Stimulated activated CD4-positive, alpha-beta T cell treated with anti-CD3 and anti-CD28 coated beads, Interleukin-12 subunit alpha, Interleukin-12 subunit beta, amount 100 ng/mL, for 48 hours (primary cell): ENCODE data around the gene ZNF778.

Experiments used
- DNase-seq, 3 donors: peaks; one replicate each; pipeline ENCODE4 v3.0.0-alpha.2; 2020; ENCODE audit warnings: low read depth in 2 of 3, low spot score in 1 of 3

Gene ZNF778

DNA sequence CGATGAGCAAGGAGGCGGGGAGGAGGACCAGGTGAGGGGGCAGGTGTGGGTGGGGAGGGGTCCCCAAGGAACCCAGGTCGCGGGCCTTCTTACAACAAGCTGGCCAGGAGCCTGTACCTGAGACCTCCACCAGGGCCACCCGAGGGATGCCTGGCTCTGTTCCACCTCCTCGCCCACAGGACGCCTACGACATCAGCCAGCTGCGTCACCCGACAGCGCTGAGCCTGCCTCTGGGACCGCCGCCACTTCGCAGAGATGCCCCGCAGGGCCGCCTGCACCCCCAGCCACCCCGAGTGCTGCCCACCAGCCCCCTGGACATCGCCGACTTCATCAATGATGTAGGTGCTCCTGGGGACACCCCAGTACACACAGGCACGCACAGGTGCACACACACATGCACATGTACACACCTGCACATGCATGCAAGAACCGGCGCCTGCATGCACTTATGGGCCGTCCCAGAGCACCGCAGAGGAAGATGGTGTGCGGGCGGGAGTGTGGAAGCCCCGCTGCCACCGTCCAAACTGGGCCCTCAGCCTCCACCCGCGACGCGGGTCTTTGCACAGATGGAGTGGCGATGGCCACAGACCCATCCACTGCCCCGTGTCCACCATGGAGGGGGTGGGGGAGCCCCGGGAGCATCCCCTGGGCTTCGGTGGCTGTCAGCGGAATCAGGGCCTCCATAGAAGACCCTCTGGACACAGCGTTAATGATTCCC, 23.8 kb upstream of the ZNF778 start:
- no peak for DNase-seq

- DNase-seq = no peak
Observed at GRCh38 chr16:89194340-89195311, 22.9 kb upstream of the ZNF778 start.

DNA sequence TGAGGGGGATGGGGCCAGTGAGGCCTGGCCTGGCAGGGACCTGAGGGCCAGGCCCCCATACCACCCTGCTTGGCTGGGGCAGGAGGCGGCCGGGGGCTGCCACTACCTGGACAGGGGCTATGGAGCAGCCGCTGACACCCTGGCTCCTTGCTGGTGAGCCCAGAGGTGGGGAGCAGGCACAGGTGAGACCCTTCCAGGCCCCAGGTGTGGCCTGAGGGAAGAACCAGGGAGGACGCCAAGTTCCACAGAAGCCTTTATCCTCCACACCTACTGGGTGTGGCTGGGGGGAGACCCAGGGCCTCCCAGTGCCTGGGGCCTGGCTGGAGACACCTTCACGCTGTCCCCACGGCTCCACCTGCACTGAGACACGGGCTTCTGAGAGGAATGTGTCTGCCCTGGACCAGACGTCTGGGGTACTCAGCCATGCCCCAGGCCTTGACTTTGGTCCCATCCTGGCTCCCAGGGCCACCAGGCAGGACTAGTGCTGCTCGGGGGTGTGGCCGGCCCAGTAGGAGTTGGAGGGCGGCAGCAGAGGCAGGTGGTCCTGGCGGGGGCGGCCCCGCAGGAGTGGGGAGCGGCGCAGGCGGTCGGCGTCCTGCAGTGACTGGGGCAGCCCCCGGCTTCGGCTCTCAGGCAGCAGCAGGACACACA, 21.9 kb upstream of the ZNF778 start:
- DNase-seq = no peak

DNA sequence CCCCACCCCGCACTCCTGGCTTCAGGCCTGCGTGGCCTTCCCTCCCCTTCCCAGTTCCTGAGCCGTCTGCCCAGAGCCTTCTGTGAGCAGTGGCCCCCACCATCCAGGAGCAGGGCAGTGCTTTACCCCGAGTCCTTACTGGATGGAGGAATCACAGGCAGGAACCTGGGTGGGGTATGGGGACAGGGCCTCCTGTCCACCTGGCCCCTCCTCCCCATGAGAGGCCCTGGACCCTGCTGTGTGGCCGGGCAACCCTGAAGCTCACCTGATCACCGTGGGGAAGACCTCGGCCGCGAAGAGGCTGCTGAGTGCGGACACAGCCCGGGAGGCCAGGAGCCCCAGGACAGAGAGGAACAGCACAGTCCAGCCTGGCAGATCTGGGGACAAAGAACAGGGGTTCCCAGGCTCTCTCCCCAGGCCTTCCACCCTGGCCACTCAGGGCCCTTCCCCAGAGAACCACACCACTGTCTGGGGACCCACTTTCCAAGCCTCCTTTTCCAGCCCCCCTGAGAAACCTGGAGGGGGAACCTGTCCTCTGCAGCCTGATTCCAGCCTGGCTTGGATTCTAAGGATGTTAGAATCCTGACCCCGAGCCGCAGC, 20.4 kb upstream of the ZNF778 start:
- no peak for DNase-seq

GRCh38 chr16:89197633-89198416, 19.7 kb upstream of the ZNF778 start:
- DNase-seq = no peak

DNA sequence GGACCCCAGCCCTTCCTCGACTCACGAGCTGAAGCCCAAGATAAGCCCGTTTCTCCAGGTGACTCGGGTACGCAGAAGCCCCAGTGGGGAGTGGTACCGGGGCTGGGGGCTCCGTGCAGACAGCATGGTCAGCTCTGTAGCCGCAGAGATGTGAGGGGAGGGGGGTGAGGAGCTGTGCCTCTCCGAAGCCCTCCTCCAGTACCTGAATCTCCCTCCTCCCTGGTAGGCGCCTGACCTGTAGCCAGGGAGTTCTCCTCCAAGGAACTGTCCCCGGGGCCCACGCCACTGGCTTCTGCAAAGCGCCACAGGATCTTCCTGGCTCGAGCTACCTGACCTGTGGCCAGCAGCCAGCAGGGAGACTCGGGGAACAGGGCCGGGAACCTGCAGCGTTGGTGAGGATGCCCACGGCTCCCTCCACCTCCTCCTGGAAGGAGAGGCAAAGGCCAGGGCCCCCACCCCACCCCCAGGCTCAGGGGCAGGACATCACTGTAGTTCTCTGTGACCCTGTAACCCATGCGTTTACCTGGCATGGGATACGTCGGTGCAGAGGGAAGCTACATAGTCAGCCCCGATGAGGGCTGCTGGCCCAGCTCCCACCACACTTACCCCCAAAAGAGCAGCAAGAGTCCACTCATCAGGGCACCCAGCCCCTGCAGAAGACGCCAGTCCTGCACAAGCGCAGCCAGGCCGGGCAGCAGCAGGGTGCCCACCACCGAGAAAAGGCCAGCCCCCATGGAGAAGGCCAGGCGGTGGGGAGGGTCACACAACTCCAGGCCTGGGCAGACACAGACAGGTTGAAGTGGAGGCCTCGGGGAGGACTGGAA, 18.9 kb upstream of the ZNF778 start:
- DNase-seq = no peak

GRCh38 chr16:89199241-89200123, 18.0 kb upstream of the ZNF778 start:
- DNase-seq = no peak

GRCh38 chr16:89200124-89200849, 17.2 kb upstream of the ZNF778 start, which contains the start of gene SLC22A31:
TSS of gene SLC22A31 (minus strand) at chr16:89200537. CDS start at chr16:89200501, 36 bp downstream.
- DNase-seq = no peak

DNA sequence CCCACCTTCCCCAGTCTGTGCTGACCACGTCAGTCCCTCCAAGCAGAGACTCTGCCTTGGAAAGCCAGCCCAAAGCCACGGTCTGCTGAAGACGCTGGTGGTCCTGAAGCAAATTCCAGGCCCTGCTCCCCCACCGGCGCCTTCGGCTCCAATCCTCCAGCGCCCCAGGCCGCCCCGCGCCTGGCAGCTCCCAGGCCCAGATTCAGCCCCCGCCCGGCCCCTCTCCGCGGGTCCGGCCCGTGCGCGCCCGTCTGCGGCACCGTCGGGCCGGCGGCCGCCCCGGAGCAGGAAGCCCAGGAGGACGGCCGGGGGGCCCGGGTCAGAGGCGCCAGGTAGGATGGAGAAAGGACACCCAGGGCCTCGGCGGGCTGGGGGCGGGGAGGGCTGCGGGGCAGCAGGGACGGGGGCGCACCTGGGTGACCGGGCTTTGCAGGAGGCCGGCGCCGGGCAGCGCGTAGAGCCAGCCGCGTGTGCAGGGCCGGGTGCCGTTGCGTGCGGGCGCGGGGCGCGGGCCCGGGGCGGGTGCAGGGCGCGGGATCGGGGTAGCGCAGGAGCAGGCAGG, 16.6 kb upstream of the ZNF778 start:
- no peak for DNase-seq

DNA sequence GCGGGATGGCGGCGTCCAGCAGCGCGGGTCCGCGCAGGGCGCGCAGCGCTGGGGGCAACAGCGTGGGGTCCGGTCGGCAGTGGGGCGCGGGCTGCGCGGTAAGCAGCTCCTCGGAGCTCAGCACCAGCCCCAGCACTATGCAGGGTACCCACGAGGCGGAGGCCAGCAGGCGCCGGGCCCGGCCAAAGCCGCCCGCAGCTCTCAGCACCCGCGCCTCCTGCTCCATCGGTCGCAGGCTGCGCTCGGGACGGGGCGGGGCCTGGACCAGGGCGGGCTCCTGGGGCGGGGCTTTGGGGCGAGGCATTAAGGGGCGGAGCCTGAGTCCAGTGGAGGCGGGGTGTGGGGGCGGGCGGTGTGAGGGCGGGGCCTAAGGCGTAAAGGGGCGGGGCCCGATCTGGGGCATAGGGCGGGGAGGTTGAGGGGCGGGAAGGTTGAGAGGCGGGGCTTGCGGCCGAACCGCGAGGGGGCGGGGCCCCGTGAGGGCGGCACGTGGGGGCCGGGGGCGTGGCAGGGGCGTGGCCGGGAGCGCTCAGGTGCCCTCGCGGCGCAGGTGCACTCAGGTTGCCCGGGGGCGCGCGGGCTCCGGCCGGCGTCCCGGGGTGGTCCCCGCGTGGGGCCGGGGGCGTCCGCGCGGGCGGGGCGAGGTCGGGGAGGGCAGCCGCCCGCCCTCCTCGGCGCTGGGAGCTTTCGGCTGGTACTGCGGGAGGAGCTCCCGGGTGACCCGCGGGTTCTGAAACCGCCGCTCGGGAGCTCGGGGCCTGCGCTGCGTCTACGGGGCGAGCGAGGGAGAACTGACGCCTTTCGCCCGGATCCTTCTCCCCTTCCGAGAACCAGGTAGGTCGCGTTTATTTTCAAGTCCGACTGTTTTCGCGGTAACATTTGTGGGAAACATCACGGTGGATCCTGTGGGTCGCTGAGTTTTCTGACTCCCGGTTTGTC, 15.8 kb upstream of the ZNF778 start:
- peak; percentile 75 to 87 (median 79) for DNase-seq

DNA sequence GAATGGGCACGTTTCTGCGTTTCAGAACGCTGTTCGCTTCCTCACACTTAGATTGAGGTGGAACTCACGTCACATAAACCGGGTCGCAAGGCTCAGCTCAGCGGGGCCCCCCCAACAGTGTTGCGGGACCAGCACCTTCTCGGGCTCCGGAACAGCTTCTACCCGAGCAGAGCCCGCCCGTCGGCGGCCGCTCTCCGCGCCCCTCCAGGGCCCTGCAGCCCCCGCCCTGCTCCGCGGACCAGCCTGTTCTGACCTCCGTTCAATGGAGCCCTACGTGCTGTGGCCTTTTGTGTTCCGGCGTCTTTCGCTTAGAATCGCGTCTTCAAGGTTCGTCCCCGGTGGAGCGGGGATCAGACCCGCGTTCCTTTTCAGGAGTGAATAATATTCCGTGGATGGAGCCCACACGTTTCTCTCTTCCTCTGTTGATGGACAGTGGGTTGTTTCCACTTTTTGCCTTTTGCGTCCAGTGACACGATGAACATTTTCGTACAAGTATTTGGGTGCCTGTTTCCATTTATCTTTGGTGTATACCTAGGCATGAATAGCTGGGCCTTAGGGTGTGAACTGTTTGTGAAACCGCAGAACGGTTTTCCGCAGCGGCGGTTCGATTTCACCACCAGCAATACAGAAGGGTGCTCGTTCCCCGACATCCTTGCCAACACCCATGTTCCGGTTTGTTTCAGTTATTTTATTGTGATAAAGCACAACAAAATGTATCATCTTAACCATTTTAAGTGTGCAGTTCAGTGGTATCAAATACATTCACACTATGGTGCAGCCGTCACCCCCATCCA, 14.9 kb upstream of the ZNF778 start:
- DNase-seq = no peak

DNA sequence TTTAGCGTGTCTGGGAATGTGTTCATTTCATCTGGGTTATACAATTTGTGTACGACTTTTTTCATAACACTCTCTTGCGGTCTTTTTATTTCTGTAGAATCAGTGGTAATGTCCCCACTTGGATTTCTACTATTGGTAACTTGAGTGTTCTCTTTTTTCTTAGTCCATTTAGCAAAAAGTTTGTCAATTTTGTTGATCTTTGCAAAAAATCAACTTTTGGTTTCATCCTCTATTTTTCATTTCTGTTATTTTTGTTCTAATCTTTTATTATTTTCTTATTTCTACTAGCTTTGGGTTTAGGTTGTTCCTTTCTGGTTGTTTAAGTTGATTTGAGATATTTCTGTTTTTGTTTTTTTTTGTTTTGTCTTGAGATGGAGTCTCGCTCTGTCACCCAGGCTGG, 9.5 kb upstream of the ZNF778 start:
- DNase-seq = no peak

- DNase-seq = no peak
Observed at GRCh38 chr16:89209522-89210044, 7.9 kb upstream of the ZNF778 start.

GRCh38 chr16:89210165-89210903, 7.2 kb upstream of the ZNF778 start:
- no peak for DNase-seq
